GM19239 (cell line): Measurements from ENCODE around the gene GBA2.

Experiments used
- DNase-seq: peaks from one replicate; pipeline ENCODE4 v3.0.0; 2011; ENCODE audit warnings: low spot score; ENCODE audit not compliant: insufficient read length
- FAIRE-seq: peaks from 2 replicates; lab custom pipeline; 2011; peaks lifted over from hg19 to GRCh38; lab: Jason Lieb, UNC

The GBA2 gene

GRCh38 chr9:35748858-35749514 is at the start of gene GBA2, which contains the start of gene RGP1:
Gene GBA2, minus strand, starts transcription at chr9:35749228. Its CDS starts 524 bp downstream, at chr9:35748704.
Gene RGP1, plus strand, starts transcription at chr9:35749287. Its CDS starts 469 bp downstream, at chr9:35749756.
- DNase-seq (peak; percentile 78), FAIRE-seq (peak; percentile 18)

- no peak for DNase-seq
- peak; percentile 60 for FAIRE-seq
These were observed 48.5 kb upstream of the GBA2 start for GRCh38 chr9:35797311-35798109.

- DNase-seq (no peak), FAIRE-seq (no peak)
These were observed 46.7 kb upstream of the GBA2 start for GRCh38 chr9:35795695-35796094.

- no peak for FAIRE-seq
- DNase-seq: no peak
These were observed 44.4 kb upstream of the GBA2 start for GRCh38 chr9:35793461-35793860.

- FAIRE-seq (no peak), DNase-seq (no peak)
These were observed 43.8 kb upstream of the GBA2 start for GRCh38 chr9:35792826-35793225.

GRCh38 chr9:35792024-35792813 is 43.2 kb upstream of the GBA2 start:
- DNase-seq (no peak), FAIRE-seq (no peak)

- FAIRE-seq (no peak), DNase-seq (no peak)
These were observed 42.4 kb upstream of the GBA2 start, which contains the start of gene NPR2 for GRCh38 chr9:35791297-35791921. Gene NPR2, plus strand, starts transcription at chr9:35791591. Its CDS starts 818 bp downstream, at chr9:35792409.

GRCh38 chr9:35790385-35791296 is 41.6 kb upstream of the GBA2 start:
- DNase-seq: peak; percentile 92
- FAIRE-seq: peak; percentile 78

- no peak for FAIRE-seq
- DNase-seq: no peak
These were observed 41.0 kb upstream of the GBA2 start for GRCh38 chr9:35790025-35790384.

- DNase-seq (no peak), FAIRE-seq (no peak)
These were observed 40.5 kb upstream of the GBA2 start for GRCh38 chr9:35789541-35789940.

GRCh38 chr9:35783418-35783817 is 34.4 kb upstream of the GBA2 start:
- FAIRE-seq (no peak), DNase-seq (no peak)

- FAIRE-seq (no peak), DNase-seq (no peak)
These were observed 32.0 kb upstream of the GBA2 start for GRCh38 chr9:35781066-35781465.

- FAIRE-seq (no peak), DNase-seq (no peak)
These were observed 29.5 kb upstream of the GBA2 start for GRCh38 chr9:35778496-35778895.

- FAIRE-seq: no peak
- DNase-seq: no peak
These were observed 27.0 kb upstream of the GBA2 start for GRCh38 chr9:35776018-35776417.

- FAIRE-seq (no peak), DNase-seq (no peak)
These were observed 26.0 kb upstream of the GBA2 start for GRCh38 chr9:35774907-35775635.

GRCh38 chr9:35771943-35772342 is 22.9 kb upstream of the GBA2 start:
- DNase-seq: no peak
- FAIRE-seq: no peak

GRCh38 chr9:35771534-35771933 is 22.5 kb upstream of the GBA2 start:
- no peak for FAIRE-seq

GRCh38 chr9:35771075-35771433 is 22.0 kb upstream of the GBA2 start:
- no peak for DNase-seq
- no peak for FAIRE-seq

More at GRCh38 chr9:35771534-35771933, 22.5 kb upstream of the GBA2 start:
- no peak for DNase-seq

GRCh38 chr9:35769763-35770162 is 20.7 kb upstream of the GBA2 start:
- FAIRE-seq: no peak

More at GRCh38 chr9:35769763-35770162, 20.7 kb upstream of the GBA2 start:
- DNase-seq: no peak
